Measurements from ENCODE around the gene BCL6B. TPM values are rescaled to one million over a fixed set of nuclear protein-coding genes. Genes with fewer than 3 reads are reported as not detected.
"Not testable (repeated sequence)": the region's sequence is repeated elsewhere in the genome, so short reads cannot be mapped to it uniquely, and the experiment has no call there.

The BCL6B gene, protein sequence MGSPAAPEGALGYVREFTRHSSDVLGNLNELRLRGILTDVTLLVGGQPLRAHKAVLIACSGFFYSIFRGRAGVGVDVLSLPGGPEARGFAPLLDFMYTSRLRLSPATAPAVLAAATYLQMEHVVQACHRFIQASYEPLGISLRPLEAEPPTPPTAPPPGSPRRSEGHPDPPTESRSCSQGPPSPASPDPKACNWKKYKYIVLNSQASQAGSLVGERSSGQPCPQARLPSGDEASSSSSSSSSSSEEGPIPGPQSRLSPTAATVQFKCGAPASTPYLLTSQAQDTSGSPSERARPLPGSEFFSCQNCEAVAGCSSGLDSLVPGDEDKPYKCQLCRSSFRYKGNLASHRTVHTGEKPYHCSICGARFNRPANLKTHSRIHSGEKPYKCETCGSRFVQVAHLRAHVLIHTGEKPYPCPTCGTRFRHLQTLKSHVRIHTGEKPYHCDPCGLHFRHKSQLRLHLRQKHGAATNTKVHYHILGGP
- polyA plus RNA-seq (2013): 7.6 TPM

DNA sequence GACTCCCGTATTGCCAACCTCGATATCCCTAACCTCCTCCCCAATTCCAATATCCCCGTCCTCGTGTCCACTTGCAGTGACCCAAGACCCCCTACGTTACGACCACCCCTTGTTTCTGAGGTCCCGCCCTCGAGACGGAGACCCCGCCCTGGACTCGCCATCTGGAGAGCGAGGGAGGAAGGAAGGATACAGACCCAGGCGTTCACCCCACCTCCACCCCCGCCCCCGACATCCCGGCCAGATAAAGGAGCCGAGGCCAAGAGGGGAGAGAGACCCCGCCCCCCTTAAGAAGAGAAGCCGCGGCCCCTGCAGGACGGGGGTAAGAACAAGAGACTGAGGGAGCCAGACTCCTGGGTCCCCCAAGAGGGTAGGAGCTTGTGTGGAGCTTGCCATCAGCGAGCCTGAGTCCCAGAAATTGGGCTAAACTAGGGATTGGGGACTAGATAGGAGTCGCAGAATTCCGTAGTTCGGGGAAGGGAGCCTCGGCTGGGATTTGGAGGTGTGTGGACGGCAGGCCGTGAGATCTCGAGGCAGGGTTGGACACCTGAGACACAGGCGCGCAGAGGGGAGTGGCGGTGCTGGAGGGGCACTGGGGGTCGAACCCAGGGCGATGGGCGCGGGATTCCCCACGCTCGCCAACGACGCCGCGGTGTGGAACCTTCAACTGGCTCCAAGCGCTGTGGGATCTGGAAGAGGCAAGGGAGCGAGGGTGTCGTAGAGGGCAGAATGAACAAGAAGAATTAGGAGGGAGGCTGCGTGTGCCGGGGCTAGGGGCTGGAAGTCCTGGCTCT, at the start of gene BCL6B:
BCL6B (plus strand) TSS at position 270 of the 791 bp plus-strand sequence. CDS start 622 bp downstream, outside the sequence.
- Histone ChIP-seq H3K4me3 (ENCODE audit: control insufficient read depth in 1 of 7, extremely low read depth in 1 of 7, insufficient read depth in 4 of 7, low read depth in 2 of 7, low read length in 6 of 7) (peak within 1 kb of the TSS; percentile 2 to 74 (median 46)), H3K9me3 (ENCODE audit: control extremely low read depth in 1 of 5, control insufficient read depth in 4 of 5, insufficient read depth in 2 of 5, low read depth in 1 of 5, low read length in 4 of 5) (no peaks in the 10 kb centered on the region), H3K36me3 (ENCODE audit: control insufficient read depth in 4 of 4, insufficient read depth in 4 of 4, low read length in 3 of 4) (no peaks in the 10 kb centered on the region), H3K27ac (ENCODE audit: insufficient read depth in 1 of 2, low read depth in 1 of 2, low read length in 2 of 2, poor library complexity in 1 of 2, severe bottlenecking in 2 of 2) (peak within 1 kb of the TSS in 1 of 2 experiments; percentile 25), H3K4me1 (ENCODE audit: control extremely low read depth in 1 of 4, control insufficient read depth in 4 of 4, insufficient read depth in 4 of 4, low read length in 3 of 4) (peaks cover 3 to 50% (median 33%) of the 10 kb centered on the region in 4 experiments), H3K27me3 (replicated peaks in 2 of 5; ENCODE audit: control insufficient read depth in 4 of 5, insufficient read depth in 5 of 5, low read length in 4 of 5) (peaks cover 0 to 3% (median 0%) of the 10 kb centered on the region in 5 experiments)
- ChIA-PET CTCF (interaction anchor here (0.8 to 8.8 kb wide), 11 partner anchors 9 to 268 kb away, joined by 3 to 76 read pairs (median 8); partner anchors contain the start of gene SLC16A13), POLR2A (interaction anchor here (0.7 to 3.3 kb wide), 7 partner anchors 8 to 108 kb away, joined by 3 to 17 read pairs (median 8); partner anchors contain the start of genes RNASEK, SLC16A11 and SLC16A13)
- WGBS (ENCODE audit: insufficient coverage): 19% methylated on average over 31 of the region's 47 CpGs
- peak in 2 of 3 donors; percentile 68 to 73 for DNase-seq

DNA sequence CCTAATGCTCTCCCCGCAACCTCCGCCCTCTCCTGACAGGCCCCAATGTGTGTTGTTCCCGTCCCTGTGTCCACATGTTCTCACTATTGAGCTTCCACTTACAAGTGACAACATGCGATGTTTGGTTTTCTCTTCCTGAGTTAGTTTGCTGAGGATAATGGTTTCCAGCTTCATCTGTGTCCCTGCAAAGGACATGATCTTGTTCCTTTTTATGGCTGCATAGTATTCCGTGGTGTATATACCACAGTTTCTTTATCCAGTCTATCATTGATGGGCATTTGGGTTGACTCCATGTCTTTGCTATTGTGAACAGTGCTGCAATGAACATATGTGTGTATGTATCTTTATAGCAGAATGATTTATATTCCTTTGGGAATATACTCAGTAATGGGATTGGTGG, 43.4 kb upstream of the BCL6B start:
- H3K36me3 ChIP-seq (ENCODE audit: control insufficient read depth in 4 of 4, insufficient read depth in 4 of 4, low read length in 3 of 4); POLR2A ChIA-PET; H3K9me3 ChIP-seq (ENCODE audit: control extremely low read depth in 1 of 5, control insufficient read depth in 4 of 5, insufficient read depth in 2 of 5, low read depth in 1 of 5, low read length in 4 of 5); H3K27me3 ChIP-seq (replicated peaks in 2 of 5; ENCODE audit: control insufficient read depth in 4 of 5, insufficient read depth in 5 of 5, low read length in 4 of 5); CTCF ChIA-PET; DNase-seq; H3K4me3 ChIP-seq (ENCODE audit: control insufficient read depth in 1 of 7, extremely low read depth in 1 of 7, insufficient read depth in 4 of 7, low read depth in 2 of 7, low read length in 6 of 7); H3K27ac ChIP-seq (ENCODE audit: insufficient read depth in 1 of 2, low read depth in 1 of 2, low read length in 2 of 2, poor library complexity in 1 of 2, severe bottlenecking in 2 of 2): not testable (repeated sequence)
- WGBS (ENCODE audit: insufficient coverage): 93% methylated on average over 4 of the region's 5 CpGs
- H3K4me1 ChIP-seq (ENCODE audit: control extremely low read depth in 1 of 4, control insufficient read depth in 4 of 4, insufficient read depth in 4 of 4, low read length in 3 of 4): peaks cover 6 to 19% (median 16%) of the 10 kb centered on the region in 4 experiments

DNA sequence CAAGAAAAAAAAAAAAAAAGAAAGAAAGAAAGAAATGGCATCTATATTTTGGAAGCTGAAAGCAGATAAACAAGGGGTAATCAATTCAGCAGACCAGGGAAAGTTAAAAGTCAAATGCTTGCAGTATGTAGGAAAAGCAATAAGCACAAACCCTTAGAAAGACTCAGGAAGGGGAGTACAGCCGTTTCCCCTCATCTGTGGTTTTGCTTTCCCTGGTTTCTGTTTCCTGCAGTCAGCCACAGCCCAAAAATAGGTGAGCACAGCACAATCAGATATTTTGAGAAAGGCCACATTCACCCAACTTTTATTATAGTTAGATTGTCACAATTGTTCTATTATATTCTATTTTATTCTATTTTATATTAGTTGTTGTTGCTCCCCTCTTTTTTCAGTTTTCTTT, 41.4 kb upstream of the BCL6B start:
- WGBS (ENCODE audit: insufficient coverage): 0% methylated on average over 1 of the region's 1 CpG
- Histone ChIP-seq H3K27ac (ENCODE audit: insufficient read depth in 1 of 2, low read depth in 1 of 2, low read length in 2 of 2, poor library complexity in 1 of 2, severe bottlenecking in 2 of 2) (no peak overlapping the region), H3K4me1 (ENCODE audit: control extremely low read depth in 1 of 4, control insufficient read depth in 4 of 4, insufficient read depth in 4 of 4, low read length in 3 of 4) (peaks cover 6 to 19% (median 16%) of the 10 kb centered on the region in 4 experiments), H3K27me3 (replicated peaks in 2 of 5; ENCODE audit: control insufficient read depth in 4 of 5, insufficient read depth in 5 of 5, low read length in 4 of 5) (no peaks in the 10 kb centered on the region), H3K4me3 (ENCODE audit: control insufficient read depth in 1 of 7, extremely low read depth in 1 of 7, insufficient read depth in 4 of 7, low read depth in 2 of 7, low read length in 6 of 7) (peak overlapping the region in 2 of 7 experiments; percentile 39 to 49), H3K9me3 (ENCODE audit: control extremely low read depth in 1 of 5, control insufficient read depth in 4 of 5, insufficient read depth in 2 of 5, low read depth in 1 of 5, low read length in 4 of 5) (no peaks in the 10 kb centered on the region), H3K36me3 (ENCODE audit: control insufficient read depth in 4 of 4, insufficient read depth in 4 of 4, low read length in 3 of 4) (no peaks in the 10 kb centered on the region)
- ChIA-PET POLR2A (no interaction called here), CTCF (no interaction called here)
- peak; percentile 36 to 77 (median 68) for DNase-seq

DNA sequence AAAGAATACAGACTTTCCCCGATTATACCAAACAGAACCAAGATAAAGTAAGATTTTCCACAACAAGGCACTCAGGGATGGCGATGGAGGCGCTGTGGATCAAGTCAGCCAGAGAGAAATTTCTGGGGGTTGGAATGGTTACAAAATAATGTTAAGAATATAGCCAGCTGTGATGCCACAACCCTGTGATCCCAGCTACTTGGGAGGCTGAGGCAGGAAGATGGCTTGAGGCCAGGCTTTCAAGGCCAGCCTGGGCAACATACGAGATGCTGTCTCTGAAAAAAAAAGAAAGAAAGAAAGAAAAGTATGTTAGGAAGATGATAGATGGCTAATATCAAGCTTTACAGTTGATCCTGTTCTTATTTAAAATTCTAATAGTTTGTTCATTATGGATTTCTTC, 37.6 kb upstream of the BCL6B start:
- H3K27me3 ChIP-seq (replicated peaks in 2 of 5; ENCODE audit: control insufficient read depth in 4 of 5, insufficient read depth in 5 of 5, low read length in 4 of 5): no peaks in the 10 kb centered on the region
- WGBS (ENCODE audit: insufficient coverage): no CpG with 5 or more reads among the region's 4 CpGs
- peaks cover 0 to 5% (median 0%) of the 10 kb centered on the region in 5 experiments for H3K9me3 ChIP-seq (ENCODE audit: control extremely low read depth in 1 of 5, control insufficient read depth in 4 of 5, insufficient read depth in 2 of 5, low read depth in 1 of 5, low read length in 4 of 5)
- H3K27ac ChIP-seq (ENCODE audit: insufficient read depth in 1 of 2, low read depth in 1 of 2, low read length in 2 of 2, poor library complexity in 1 of 2, severe bottlenecking in 2 of 2): no peak overlapping the region
- CTCF ChIA-PET: interaction anchor here (1.0 to 1.8 kb wide), 5 partner anchors 9 to 71 kb away, joined by 3 to 10 read pairs (median 4); no protein-coding TSS in a partner anchor
- no peaks in the 10 kb centered on the region for H3K36me3 ChIP-seq (ENCODE audit: control insufficient read depth in 4 of 4, insufficient read depth in 4 of 4, low read length in 3 of 4)
- DNase-seq: no peak
- peaks cover 6 to 21% (median 16%) of the 10 kb centered on the region in 4 experiments for H3K4me1 ChIP-seq (ENCODE audit: control extremely low read depth in 1 of 4, control insufficient read depth in 4 of 4, insufficient read depth in 4 of 4, low read length in 3 of 4)
- POLR2A ChIA-PET: no interaction called here
- no peak overlapping the region for H3K4me3 ChIP-seq (ENCODE audit: control insufficient read depth in 1 of 7, extremely low read depth in 1 of 7, insufficient read depth in 4 of 7, low read depth in 2 of 7, low read length in 6 of 7)

DNA sequence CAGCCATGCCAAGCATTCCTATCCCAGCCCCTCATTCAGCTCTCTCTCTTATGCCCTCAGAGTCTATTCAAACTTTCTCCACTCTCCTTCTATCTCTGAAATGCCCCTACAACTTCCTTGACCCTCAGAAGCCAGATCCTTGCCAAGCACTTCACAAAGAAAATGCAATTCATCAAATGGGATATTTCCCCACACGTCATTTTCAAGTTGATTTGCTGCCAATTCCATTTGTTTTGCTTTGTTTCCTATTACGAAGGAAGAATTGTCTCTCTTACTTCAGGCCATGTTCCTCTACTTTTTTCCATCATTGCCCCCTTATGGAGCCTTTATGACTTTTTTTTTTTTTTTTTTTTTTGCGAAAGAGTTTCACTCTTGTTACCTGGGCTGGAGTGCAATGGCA, 36.2 kb upstream of the BCL6B start:
- peaks cover 4 to 11% (median 6%) of the 10 kb centered on the region in 4 experiments for H3K4me1 ChIP-seq (ENCODE audit: control extremely low read depth in 1 of 4, control insufficient read depth in 4 of 4, insufficient read depth in 4 of 4, low read length in 3 of 4)
- H3K36me3 ChIP-seq (ENCODE audit: control insufficient read depth in 4 of 4, insufficient read depth in 4 of 4, low read length in 3 of 4): no peaks in the 10 kb centered on the region
- ChIA-PET POLR2A (no interaction called here), CTCF (interaction anchor here (1.1 to 1.8 kb wide), 3 partner anchors 13 to 72 kb away, joined by 3 to 10 read pairs (median 3); no protein-coding TSS in a partner anchor)
- H3K27me3 ChIP-seq (replicated peaks in 2 of 5; ENCODE audit: control insufficient read depth in 4 of 5, insufficient read depth in 5 of 5, low read length in 4 of 5): no peaks in the 10 kb centered on the region
- WGBS (ENCODE audit: insufficient coverage): 44% methylated on average over 2 of the region's 3 CpGs
- no peak overlapping the region for H3K4me3 ChIP-seq (ENCODE audit: control insufficient read depth in 1 of 7, extremely low read depth in 1 of 7, insufficient read depth in 4 of 7, low read depth in 2 of 7, low read length in 6 of 7)
- peaks cover 0 to 5% (median 0%) of the 10 kb centered on the region in 5 experiments for H3K9me3 ChIP-seq (ENCODE audit: control extremely low read depth in 1 of 5, control insufficient read depth in 4 of 5, insufficient read depth in 2 of 5, low read depth in 1 of 5, low read length in 4 of 5)
- no peak overlapping the region for H3K27ac ChIP-seq (ENCODE audit: insufficient read depth in 1 of 2, low read depth in 1 of 2, low read length in 2 of 2, poor library complexity in 1 of 2, severe bottlenecking in 2 of 2)
- DNase-seq: no peak

DNA sequence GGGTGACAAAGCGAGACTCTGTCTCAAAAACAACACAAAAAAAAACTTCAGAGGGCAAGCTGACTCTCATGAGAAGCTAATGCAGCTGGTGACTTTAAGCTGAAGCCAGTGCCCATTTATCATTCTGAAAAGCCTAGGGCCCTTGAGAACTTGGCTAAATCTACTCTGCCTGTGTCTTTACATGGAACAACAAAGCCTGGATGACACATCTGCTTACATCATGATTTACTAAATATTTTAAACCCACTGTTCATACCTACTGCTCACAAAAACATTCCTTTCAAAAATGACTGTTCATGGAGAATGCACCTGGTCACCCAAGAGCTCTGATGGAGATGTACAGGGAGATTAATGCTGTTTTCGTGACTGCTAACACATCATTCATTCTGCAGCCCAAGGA, 33.1 kb upstream of the BCL6B start:
- H3K27me3 ChIP-seq (replicated peaks in 2 of 5; ENCODE audit: control insufficient read depth in 4 of 5, insufficient read depth in 5 of 5, low read length in 4 of 5): no peaks in the 10 kb centered on the region
- 100% methylated on average over 1 of the region's 2 CpGs for WGBS (ENCODE audit: insufficient coverage)
- DNase-seq: no peak
- H3K4me1 ChIP-seq (ENCODE audit: control extremely low read depth in 1 of 4, control insufficient read depth in 4 of 4, insufficient read depth in 4 of 4, low read length in 3 of 4): peaks cover 1 to 16% (median 11%) of the 10 kb centered on the region in 4 experiments
- H3K9me3 ChIP-seq (ENCODE audit: control extremely low read depth in 1 of 5, control insufficient read depth in 4 of 5, insufficient read depth in 2 of 5, low read depth in 1 of 5, low read length in 4 of 5): peaks cover 0 to 5% (median 0%) of the 10 kb centered on the region in 5 experiments
- CTCF ChIA-PET: interaction anchor here (0.6 to 1.2 kb wide), 5 partner anchors 12 to 1094 kb away, joined by 3 to 8 read pairs (median 4); no protein-coding TSS in a partner anchor
- no peak overlapping the region for H3K27ac ChIP-seq (ENCODE audit: insufficient read depth in 1 of 2, low read depth in 1 of 2, low read length in 2 of 2, poor library complexity in 1 of 2, severe bottlenecking in 2 of 2)
- POLR2A ChIA-PET: interaction anchor here (0.7 kb wide), 1 partner anchor 147 kb away, joined by 3 read pairs; no protein-coding TSS in a partner anchor
- H3K4me3 ChIP-seq (ENCODE audit: control insufficient read depth in 1 of 7, extremely low read depth in 1 of 7, insufficient read depth in 4 of 7, low read depth in 2 of 7, low read length in 6 of 7): no peak overlapping the region
- peaks cover 0 to 2% (median 0%) of the 10 kb centered on the region in 4 experiments for H3K36me3 ChIP-seq (ENCODE audit: control insufficient read depth in 4 of 4, insufficient read depth in 4 of 4, low read length in 3 of 4)
